LNCAP (cell line): ENCODE results near the gene CSH2.

Source experiments
- CTCF ChIP-seq: fragments of 450-650 bp; IDR thresholded peaks from 2 replicates; pipeline ENCODE4 v1.5.1; 2017; ENCODE audit warnings: mild to moderate bottlenecking

CSH2 gene

GRCh38 chr17:63835167-63835720 is 38.2 kb downstream of the CSH2 start:
- peak; percentile 19; the same call in 1 of the 2 replicates for TF ChIP-seq CTCF

GRCh38 chr17:63834431-63835166 is 38.9 kb downstream of the CSH2 start:
- peak; percentile 77 for TF ChIP-seq CTCF

GRCh38 chr17:63833741-63834373 is 39.6 kb downstream of the CSH2 start:
- no peak for TF ChIP-seq CTCF

- TF ChIP-seq CTCF: no peak
Observed at GRCh38 chr17:63833026-63833740, 40.3 kb downstream of the CSH2 start.

GRCh38 chr17:63832455-63832854 is 41.0 kb downstream of the CSH2 start:
- no peak for TF ChIP-seq CTCF

- TF ChIP-seq CTCF: no peak
Observed at GRCh38 chr17:63832014-63832413, 41.5 kb downstream of the CSH2 start.

GRCh38 chr17:63831505-63831904 is 42.0 kb downstream of the CSH2 start:
- TF ChIP-seq CTCF: no peak
